Activated naive CD4-positive, alpha-beta T cell (primary cell): ENCODE measurements around the gene IKZF3.
"Not testable (repeated sequence)": the region's sequence is repeated elsewhere in the genome, so short reads cannot be mapped to it uniquely, and the experiment has no call there.

Source experiments
- DNase-seq, 4 experiments: peaks; one replicate each; lab custom pipeline; 2025; lab: John Stamatoyannopoulos, UW

IKZF3 gene

GRCh38 chr17:39738983-39739884 lies 124.9 kb downstream of the IKZF3 start:
- no peak for DNase-seq

GRCh38 chr17:39738568-39738901 lies 125.6 kb downstream of the IKZF3 start:
- peak in 2 of 4 experiments; percentile 13 to 37 for DNase-seq

GRCh38 chr17:39737760-39738567 lies 126.1 kb downstream of the IKZF3 start, which contains the start of gene GRB7:
Gene GRB7, plus strand, starts transcription at chr17:39737938. Its CDS starts 4,364 bp downstream, at chr17:39742302.
- peak in 1 of 4 experiments; percentile 13 for DNase-seq

- no peak for DNase-seq
Measured at GRCh38 chr17:39737206-39737759, 126.8 kb downstream of the IKZF3 start.

GRCh38 chr17:39736319-39737165 lies 127.6 kb downstream of the IKZF3 start:
- no peak for DNase-seq

GRCh38 chr17:39735882-39736281 lies 128.2 kb downstream of the IKZF3 start:
- no peak for DNase-seq

- DNase-seq: no peak
Measured at GRCh38 chr17:39732586-39732985, 131.5 kb downstream of the IKZF3 start.

- peak; percentile 93 to 97 (median 94) for DNase-seq
Measured at GRCh38 chr17:39730095-39730921, 133.8 kb downstream of the IKZF3 start, which contains the start of gene MIEN1. Gene MIEN1, minus strand, starts transcription at chr17:39730532. Its CDS starts 37 bp downstream, at chr17:39730495.

- no peak for DNase-seq
Measured at GRCh38 chr17:39729280-39729851, 134.7 kb downstream of the IKZF3 start.

- DNase-seq: no peak
Measured at GRCh38 chr17:39727556-39727955, 136.6 kb downstream of the IKZF3 start.

- DNase-seq: no peak
Measured at GRCh38 chr17:39726617-39727016, 137.5 kb downstream of the IKZF3 start.

- DNase-seq: not testable (repeated sequence)
Measured at GRCh38 chr17:39725923-39726322, 138.2 kb downstream of the IKZF3 start.

GRCh38 chr17:39724731-39725130 lies 139.4 kb downstream of the IKZF3 start:
- no peak for DNase-seq

- DNase-seq: no peak
Measured at GRCh38 chr17:39722965-39723848, 140.9 kb downstream of the IKZF3 start.

- DNase-seq: no peak
Measured at GRCh38 chr17:39722104-39722503, 142.0 kb downstream of the IKZF3 start.

GRCh38 chr17:39719563-39720355 lies 144.4 kb downstream of the IKZF3 start:
- DNase-seq: no peak

GRCh38 chr17:39717660-39718059 lies 146.5 kb downstream of the IKZF3 start:
- no peak for DNase-seq

GRCh38 chr17:39716879-39717536 lies 147.1 kb downstream of the IKZF3 start:
- DNase-seq: no peak
